Prostate gland (tissue), 2 donors: ENCODE measurements around the gene HNF4A.

ENCODE experiments used
- CTCF ChIP-seq, 4 experiments: fragments of 200-600 bp in 2 of 4; fragments of 450-650 bp in 2 of 4; sonication (generic) in 2 of 4; IDR thresholded peaks; 1 replicate in 3 of 4; 2 replicates in 1 of 4; pipeline ENCODE4 v1.5.1; 2016 to 2019; ENCODE audit warnings: antibody characterized with exemption in 4 of 4, mild to moderate bottlenecking in 2 of 4, moderate library complexity in 2 of 4
- POLR2AphosphoS5 ChIP-seq: sonication (generic); formaldehyde crosslinking; IDR thresholded peaks from one replicate; pipeline ENCODE4 v1.6.1; 2017; ENCODE audit warnings: antibody characterized with exemption

DNA sequence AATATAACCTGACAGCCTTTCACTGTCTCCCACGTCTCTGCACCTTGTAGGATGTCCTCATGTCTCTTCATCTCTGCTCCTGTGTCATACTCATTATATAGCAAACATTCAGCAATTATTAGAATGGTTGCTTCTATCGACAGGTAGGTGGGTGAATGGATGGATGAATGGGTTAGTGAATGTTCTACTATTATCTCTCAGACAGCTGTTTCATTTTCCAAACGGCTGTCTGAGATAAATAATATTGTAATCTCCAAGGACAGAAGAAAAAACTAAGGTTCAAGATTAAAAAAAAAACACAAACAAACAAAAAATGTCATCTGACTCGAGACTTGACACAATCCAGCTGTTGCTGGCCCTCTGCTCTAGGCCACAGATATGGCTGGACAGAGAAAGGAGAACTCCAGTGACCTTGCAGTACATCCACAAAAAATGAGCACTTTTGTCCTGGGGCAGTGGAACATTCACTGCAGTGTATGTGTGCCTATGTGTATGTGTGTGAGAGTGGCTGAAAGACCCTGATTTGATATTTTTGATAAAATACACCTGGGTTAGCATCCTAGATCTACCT, 2.1 kb downstream of the HNF4A start:
- TF ChIP-seq CTCF (IDR thresholded peaks at IDR 0.05) = no peak
- no peak for TF ChIP-seq POLR2AphosphoS5
